SIG-M5 (cell line): ENCODE measurements around the gene TEX14.
"Not testable (repeated sequence)": the region's sequence is repeated elsewhere in the genome, so short reads cannot be mapped to it uniquely, and the experiment has no call there.

Experiments
- DNase-seq: peaks from one replicate; lab custom pipeline; 2025; lab: John Stamatoyannopoulos, UW

The TEX14 gene

DNA sequence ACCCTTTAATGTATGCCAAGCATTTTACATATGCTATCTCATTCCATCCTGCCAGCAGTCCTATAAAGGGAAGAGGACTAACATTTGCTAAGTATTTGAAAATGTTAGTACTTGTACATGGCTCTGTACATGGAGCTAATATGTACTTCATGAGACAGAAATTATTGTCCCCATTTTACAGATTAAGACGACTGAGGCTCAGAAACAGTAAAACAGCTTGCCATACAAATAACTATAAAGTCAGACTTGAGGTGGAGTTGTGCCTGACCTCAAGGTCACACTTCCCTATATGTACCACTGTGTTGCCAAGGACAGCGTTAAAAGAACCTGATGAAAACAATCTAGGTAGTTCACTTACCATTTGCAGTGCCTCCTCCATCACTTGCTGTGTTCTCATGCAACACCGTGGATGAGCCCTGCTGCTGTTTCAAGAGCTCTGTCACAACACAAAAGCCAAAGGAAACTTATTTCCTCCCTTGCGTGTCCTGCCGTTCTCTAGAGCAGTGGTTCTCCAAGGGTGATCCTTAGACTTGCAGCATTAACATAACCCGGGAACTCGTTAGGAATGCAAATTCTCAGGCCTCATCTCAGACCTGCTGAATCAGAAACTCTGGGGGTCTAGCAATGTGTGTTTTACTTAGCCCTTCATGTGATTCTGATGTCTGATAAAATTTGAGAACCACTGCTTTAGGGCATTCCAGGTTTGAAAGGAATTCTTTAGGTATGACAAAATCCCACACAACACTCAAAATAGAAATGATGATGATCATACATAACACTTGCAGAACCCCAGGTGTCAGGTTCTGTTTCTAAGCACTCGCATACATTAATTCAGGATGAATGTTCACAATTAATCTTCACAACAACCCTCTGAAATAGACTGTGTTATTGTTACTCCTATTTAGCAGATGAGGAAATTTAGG is 126.2 kb downstream of the TEX14 start:
- DNase-seq, result no peak

DNA sequence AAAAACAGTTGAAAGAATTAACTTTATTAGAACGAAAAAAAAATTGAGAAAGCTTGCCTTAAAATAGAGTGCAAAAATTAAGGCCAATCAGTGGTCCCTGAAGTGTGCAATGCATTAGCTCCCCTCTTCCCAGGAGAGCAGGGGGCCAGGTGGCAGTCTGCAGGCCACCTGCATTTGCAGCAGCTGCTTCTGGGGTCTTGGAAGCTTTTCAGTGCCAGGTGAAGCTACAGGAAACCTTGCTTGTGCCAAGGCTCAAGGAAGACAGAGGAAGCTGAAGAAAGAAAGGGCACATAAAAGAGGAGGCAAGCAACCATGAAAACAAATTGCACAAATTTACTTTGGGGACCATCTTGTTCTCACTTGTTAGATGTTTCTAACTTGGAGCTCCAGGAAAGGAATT is 126.9 kb downstream of the TEX14 start:
- no peak for DNase-seq

DNA sequence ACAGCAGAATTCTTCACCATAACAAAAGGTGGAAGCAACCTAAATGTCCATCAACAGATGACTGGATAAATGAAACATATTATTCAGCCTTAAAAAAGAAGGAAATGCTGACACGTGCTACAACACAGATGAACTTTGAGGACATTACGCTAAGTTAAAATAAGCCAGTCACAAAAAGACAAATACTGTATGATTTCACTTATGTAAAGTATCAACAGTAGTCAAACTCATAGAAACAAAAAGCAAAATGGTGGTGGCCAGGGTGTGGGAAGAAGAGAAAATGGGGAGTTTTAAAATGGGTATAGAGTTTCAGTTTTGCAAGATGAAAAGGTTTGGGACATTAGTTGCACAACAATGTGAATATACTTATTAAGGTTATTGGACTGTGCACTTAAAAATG is 127.6 kb downstream of the TEX14 start:
- no peak for DNase-seq

DNA sequence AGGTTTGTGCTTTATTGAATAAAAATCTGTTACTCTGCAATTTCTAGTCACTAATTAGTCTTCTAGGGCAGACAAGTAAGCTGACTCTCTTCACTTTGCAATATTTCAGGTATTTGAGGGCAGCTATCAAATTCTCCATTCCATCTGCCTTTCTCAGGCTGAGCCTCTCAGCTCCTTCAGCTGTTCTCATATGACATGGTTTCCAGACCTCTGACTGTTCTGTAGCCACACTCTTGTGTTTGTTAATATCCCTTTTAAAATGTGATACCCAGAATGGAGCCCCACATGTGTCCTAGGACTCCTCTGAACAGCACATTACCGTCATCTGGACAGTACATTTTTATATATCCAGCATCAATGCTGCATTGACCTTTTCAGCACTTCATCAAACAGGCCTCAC is 131.3 kb downstream of the TEX14 start:
- no peak for DNase-seq

DNA sequence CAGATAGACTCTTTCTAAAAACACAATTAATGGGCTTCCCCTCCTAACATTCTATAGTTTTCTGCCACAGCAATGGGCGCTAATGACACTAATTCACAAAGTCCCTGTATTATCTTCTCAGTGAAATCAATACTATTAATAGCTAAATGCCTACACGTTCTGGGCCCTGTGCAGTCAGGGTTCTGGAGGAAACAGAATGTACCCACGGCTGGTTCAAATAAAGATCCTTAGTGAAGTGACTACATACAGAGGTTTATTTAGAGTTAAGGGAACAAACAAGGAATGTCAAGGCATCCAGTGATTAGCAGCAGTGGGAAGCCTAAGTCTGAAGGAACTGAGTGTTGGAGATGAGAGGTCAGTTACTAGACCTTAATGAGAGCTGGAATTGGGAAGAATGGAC is 133.9 kb downstream of the TEX14 start:
- DNase-seq, result no peak

DNA sequence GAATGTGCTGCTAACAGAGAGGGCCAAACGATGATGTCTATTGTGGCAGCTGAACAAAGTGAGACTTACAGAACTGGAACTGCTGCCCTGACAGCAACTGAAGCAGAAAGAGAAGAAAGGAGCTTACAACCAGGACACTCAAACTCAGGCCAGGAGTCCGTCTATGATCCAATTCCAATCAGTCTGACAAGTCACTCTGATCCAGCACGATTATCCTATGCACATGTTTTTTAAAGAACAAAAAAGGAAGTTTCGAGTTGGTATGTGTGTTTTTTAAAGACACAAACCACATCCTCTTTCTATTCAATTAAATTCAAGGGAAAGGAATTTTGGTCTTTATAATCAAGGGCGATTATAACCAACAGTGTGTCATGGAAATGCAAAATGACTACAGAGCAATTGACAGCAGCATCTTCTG is 135.0 kb downstream of the TEX14 start:
- peak; percentile 49 for DNase-seq

GRCh38 chr17:58555109-58555508 is 136.7 kb downstream of the TEX14 start:
- not testable (repeated sequence) for DNase-seq

- no peak for DNase-seq
Measured at GRCh38 chr17:58541249-58541648, 150.6 kb downstream of the TEX14 start.

DNA sequence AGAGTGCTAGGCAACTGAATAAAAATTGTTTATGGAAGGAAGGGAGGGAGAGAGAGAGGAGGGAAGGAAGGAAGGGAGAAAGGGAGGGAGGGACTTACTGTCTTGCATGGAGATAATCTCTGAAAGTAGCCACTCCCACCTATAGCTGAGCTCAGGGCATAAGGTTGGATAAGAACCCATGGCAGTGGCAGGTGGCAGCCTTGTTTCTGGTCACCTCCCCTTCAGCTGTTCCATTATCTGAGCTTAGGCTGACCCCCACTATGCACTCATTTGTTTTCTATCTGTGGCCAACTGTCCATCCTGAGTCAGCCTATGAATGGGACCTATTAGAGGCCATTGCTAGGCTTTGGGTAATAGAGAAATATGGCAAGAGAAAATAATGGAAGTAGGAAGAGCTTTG is 152.1 kb downstream of the TEX14 start:
- no peak for DNase-seq

- DNase-seq, result no peak
Measured at GRCh38 chr17:58538811-58539409, 152.9 kb downstream of the TEX14 start.

GRCh38 chr17:58537266-58537665 is 154.6 kb downstream of the TEX14 start:
- DNase-seq, result no peak

DNA sequence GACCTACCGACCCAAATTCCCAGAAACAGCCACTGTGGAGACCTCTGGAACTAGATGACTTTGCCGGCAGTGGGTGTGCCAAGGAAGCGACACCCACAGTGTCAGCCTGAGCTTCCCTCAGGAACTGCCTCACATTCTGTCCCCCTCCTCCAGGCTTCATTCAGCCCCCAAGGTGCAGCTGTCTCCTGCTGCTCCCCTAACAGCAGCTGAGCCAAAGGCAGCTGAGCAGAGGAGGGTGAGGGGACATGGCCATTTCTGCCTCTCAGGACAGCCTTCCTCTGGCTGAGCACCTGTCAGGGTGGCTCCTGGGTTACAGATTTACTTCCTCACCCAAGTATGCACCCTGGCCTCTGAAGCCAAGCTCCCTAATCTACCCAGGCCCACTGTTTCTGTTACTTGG is 155.3 kb downstream of the TEX14 start:
- DNase-seq, result no peak

DNA sequence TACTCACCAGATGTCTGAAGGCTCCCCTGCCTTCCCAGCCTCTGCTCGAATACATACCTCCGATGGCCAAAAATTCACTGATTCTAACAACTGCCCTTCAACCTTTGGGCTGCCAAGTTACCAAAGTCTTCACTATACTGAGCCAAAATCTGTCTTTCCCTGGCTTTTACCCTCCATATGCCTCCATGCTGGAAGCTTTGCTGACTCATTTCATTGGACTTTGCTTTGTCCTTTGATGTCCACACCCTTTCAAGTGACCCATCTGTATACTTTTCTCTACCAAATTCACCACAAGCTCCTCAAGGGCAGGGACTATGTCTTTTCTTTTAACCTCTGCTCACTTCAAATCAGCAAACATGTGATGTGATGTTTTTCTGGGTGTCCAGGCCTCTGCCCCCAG is 156.4 kb downstream of the TEX14 start:
- no peak for DNase-seq

DNA sequence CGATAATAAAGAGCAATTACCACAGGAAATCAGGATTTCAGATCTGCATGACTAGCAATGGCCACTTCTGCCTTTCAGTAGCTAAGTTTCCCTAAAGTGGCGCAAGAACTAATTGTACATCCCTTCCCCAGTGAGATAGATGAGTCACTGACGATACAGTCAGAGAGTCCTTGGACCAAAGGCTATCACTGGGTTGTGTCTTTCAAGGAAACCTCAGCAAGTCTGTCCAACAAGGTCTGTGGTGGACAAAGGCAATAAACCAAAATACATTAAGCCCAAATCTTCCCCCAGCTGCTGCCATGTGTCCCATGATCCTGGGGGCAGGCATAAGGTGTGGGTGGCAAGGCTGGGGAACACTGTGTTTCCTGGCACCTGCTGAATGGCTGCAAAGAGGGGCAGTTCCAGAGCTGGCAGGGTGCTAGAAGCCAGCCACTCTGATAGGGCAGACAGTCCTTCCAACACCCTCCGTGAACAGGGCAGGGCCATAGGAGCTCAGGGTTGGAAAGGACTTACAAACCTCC is 156.9 kb downstream of the TEX14 start:
- DNase-seq, result peak; percentile 64

- DNase-seq, result no peak
Measured at GRCh38 chr17:58534331-58534730, 157.5 kb downstream of the TEX14 start.

DNA sequence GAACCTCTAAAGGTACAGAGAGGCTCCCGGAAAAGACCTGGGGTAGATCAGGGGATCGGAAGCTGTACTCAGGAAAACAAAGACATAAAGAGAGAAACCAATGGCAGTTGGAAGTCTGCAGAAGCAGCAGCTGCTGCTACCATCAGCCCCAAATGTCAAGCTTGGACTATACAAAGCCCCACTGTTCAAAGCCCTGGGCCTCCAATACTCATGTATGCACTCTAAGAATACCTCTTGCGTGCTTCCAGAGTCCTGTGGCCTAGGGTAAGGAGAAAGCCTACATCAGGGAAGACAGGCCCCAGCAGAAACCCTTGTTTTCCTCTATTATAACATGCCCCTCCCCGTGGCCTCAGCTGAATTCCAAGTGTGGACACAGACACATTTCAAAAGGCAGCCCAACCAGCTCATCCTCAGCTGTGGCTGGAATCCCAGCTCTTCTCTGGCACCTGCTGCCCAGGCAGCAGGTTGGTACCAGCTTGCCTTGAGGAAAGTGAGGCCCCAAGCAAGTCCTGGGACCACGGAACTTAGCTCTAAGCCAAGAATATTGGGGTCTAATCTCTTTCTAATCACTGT is 158.1 kb downstream of the TEX14 start:
- no peak for DNase-seq

GRCh38 chr17:58532555-58532951 is 159.3 kb downstream of the TEX14 start:
- DNase-seq, result no peak

DNA sequence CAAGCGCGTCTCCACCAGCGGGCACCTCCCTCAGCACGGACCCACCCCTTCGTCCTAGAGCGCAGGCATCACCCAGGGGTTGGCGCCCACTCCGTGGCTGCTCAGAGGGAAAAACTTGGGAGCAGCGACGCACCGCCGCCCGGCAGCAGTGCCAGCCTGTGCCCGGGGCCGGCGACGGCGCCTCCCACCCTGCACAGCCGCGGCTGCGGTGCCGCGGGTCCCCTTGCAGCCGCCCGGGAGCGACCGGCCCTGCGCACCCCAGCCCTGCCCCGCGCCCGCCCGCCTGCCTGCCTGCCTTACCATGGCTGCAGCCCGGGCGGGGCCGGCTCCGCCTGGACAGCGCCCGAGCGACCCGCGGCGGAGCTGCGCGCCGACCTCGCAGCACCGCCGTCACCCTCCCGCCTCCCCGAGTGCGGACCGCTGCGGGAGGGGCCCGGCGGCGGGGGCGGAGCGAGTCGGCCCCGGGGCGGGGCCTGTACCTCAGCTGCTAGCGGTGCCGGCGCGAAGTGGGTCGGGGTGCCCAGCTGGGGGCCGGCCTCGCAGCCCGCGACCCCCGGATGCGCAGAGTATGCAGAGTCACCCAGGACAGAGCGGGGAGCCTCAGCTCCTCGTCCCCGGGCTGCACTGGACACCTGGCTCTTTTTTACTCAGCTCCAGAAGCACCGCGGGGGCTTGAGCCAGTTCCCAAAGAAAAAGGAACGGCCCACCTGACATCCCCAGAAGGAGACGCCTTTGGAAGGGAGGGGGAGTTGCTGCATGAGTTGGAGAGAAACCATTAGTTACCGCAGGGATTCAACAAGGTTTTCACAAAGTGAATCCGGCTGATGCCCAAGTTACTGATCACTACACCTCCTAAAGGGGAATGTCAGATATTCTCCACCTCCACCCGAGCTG is 159.9 kb downstream of the TEX14 start:
- no peak for DNase-seq

DNA sequence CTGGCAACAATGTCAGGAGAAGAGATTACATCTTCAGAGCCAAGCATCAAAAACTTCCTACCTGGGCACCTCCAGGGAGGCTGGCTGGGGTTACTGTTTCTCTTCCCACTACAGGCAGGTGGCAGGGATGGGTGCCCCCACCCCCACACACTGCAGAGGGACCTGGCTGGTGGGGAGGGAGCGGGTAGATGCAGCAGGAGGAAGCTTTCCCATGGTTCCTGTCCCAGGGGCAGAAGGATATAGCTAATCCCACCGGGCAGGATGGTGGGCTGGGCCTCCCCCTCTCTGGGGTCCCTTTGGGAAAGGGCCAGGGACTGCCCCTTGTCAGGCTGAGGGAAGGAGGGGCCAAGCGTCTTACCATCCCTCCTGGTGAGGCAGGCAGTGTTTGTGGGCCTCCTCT is 160.7 kb downstream of the TEX14 start:
- no peak for DNase-seq

GRCh38 chr17:58530655-58531054 is 161.2 kb downstream of the TEX14 start:
- DNase-seq, result no peak

- no peak for DNase-seq
Measured at GRCh38 chr17:58529275-58529674, 162.6 kb downstream of the TEX14 start.

DNA sequence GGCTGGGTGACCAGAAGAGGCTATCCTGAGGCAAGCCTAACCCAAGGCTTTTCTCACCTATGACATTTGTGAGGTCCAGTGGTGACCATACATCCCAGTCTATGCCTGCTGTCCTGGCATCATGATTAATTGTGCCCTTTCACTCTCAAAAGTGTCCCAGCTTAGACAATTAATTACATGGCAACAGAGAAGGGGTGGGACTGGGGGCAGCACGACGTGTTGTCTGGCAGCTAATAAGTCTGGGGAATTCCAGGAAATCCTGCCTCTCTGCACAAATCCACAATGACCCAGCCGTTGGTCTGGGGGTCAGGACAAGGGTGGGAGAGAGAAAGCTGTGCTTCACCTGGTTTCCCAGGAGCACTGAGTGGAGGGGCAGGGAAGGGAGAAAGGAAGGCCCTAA is 163.4 kb downstream of the TEX14 start:
- no peak for DNase-seq
